ENCODE measurements around the gene PPM1L.

DNA sequence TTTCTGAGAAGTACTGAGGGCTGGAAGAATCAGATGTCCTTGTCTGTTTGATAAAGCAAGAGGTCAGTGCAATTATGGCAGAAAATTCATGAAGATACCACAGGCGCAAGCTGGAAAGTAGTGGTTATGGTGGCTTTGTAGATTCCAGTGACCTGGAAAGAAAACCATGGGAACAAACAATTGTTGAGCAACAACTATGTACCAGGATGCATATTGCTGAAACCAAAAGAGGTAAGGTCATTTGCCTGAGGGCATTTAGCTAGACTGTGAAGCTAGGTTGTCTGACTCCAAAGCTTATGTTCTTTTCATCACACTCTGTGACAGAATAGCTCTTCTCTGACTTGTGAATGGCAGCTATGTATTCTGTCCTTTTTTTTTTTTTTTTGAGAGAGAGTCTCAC is 275.1 kb downstream of the PPM1L start:
- TF ChIP-seq, protein P1, sequence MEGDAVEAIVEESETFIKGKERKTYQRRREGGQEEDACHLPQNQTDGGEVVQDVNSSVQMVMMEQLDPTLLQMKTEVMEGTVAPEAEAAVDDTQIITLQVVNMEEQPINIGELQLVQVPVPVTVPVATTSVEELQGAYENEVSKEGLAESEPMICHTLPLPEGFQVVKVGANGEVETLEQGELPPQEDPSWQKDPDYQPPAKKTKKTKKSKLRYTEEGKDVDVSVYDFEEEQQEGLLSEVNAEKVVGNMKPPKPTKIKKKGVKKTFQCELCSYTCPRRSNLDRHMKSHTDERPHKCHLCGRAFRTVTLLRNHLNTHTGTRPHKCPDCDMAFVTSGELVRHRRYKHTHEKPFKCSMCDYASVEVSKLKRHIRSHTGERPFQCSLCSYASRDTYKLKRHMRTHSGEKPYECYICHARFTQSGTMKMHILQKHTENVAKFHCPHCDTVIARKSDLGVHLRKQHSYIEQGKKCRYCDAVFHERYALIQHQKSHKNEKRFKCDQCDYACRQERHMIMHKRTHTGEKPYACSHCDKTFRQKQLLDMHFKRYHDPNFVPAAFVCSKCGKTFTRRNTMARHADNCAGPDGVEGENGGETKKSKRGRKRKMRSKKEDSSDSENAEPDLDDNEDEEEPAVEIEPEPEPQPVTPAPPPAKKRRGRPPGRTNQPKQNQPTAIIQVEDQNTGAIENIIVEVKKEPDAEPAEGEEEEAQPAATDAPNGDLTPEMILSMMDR (IDR thresholded peaks at IDR 0.05) = no peak
- TF ChIP-seq POLR2A (IDR thresholded peaks at IDR 0.05) = no peak
